H1 (cell line): Measurements from ENCODE around the gene CAMSAP1. TPM values are rescaled to one million over a fixed set of nuclear protein-coding genes. Genes with fewer than 3 reads are reported as not detected.

Experiments used
- GTF2F1 ChIP-seq: IDR thresholded peaks from 2 replicates; pipeline ENCODE4 v1.6.1; 2012; ENCODE audit warnings: low read depth, low read length, improper control_type of control experiment, borderline replicate concordance
- polyA plus RNA-seq, 7 experiments: library from polyadenylated mRNA; depleted of rRNA in 3 of 7; stranded (reverse) in 5 of 7; unstranded in 2 of 7; fragments of >200 nt in 5 of 7; fragments of 200-250 nt in 2 of 7; gene quantifications; 1 replicate in 5 of 7; 2 replicates in 1 of 7; 4 replicates in 1 of 7; pipeline versions ENCODE4 v1.2.1 to v1.2.3, GENCODE V29; 2011 to 2013; ENCODE audit warnings: missing spikeins in 2 of 7, mixed read lengths in 2 of 7
- total RNA-seq: library from RNA; stranded (reverse); fragmentation: NEBNext Ultra II Directional; extraction: Animal tissue kit (Norgen Biotek cat#: 25700); gene quantifications from 2 replicates; pipeline ENCODE4 v1.2.1, GENCODE V29; 2021

CAMSAP1 gene
- total and polyA plus RNA-seq, 2 of the 8 experiments (the other 6 are each of a cell fraction or from before 2014, with no cell fraction given), result 13.4 to 44.0 TPM

DNA sequence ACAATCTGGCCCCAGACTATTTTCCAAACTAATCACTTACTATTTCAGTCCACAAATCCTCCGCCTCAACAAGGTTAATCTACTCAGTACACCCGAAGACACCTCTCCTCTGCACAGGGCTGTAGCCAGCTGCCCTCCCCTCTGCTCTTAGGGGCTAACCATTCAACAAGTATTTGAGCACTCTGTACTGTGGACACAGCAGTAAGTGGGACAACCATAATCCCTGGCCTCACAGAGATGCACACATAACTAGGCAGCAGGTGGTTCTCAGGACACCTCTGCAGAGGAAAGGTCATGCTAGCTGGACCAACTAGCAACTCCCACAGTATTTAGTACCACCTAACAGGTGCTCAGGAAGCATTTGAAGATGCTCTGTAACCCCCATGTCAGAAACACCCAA is 5.5 kb downstream of the CAMSAP1 start (continued):
- no peak for TF ChIP-seq GTF2F1
